Osteoblast (primary cell): ENCODE data around the gene UBFD1. TPM values are rescaled to one million over a fixed set of nuclear protein-coding genes. Genes with fewer than 3 reads are reported as not detected.

Source experiments
- DNase-seq: peaks from one replicate; pipeline ENCODE4 v3.0.0; 2011; ENCODE audit warnings: low spot score, mixed read lengths; ENCODE audit not compliant: insufficient read length; ENCODE audit errors: missing footprints
- H2AFZ ChIP-seq: 2 replicates; pipeline ENCODE4 v1.6.0; 2011; ENCODE audit warnings: mild to moderate bottlenecking, low read length
- H3K27ac ChIP-seq: 2 replicates; pipeline ENCODE4 v1.5.1; 2011; ENCODE audit warnings: mild to moderate bottlenecking, low read depth, low read length, moderate library complexity
- H3K27me3 ChIP-seq: 2 replicates; pipeline ENCODE4 v1.6.0; 2012; ENCODE audit warnings: mild to moderate bottlenecking, control low read depth, inconsistent platforms, low read length, moderate library complexity; ENCODE audit not compliant: insufficient read depth
- H3K36me3 ChIP-seq: 2 replicates; pipeline ENCODE4 v1.5.1; 2011; ENCODE audit warnings: mild to moderate bottlenecking, low read length, control low read depth, moderate library complexity; ENCODE audit not compliant: insufficient read depth
- H3K4me1 ChIP-seq: 2 replicates; pipeline ENCODE4 v1.5.1; 2011; ENCODE audit warnings: mild to moderate bottlenecking, low read length, control low read depth, moderate library complexity; ENCODE audit not compliant: insufficient read depth
- H3K4me2 ChIP-seq: 2 replicates; pipeline ENCODE4 v1.6.0; 2011; ENCODE audit warnings: mild to moderate bottlenecking, low read length; ENCODE audit not compliant: insufficient read depth
- H3K4me3 ChIP-seq: fragments of 200-600 bp; sonication (generic); 3 replicates; pipeline ENCODE4 v1.5.1; 2012; ENCODE audit warnings: mild to moderate bottlenecking, low read length, inconsistent platforms; ENCODE audit not compliant: insufficient read depth
- H3K79me2 ChIP-seq: 2 replicates; pipeline ENCODE4 v1.6.0; 2012; ENCODE audit warnings: mild to moderate bottlenecking, low read length, control low read depth, inconsistent platforms; ENCODE audit not compliant: insufficient read depth
- H3K9me3 ChIP-seq: 2 replicates; pipeline ENCODE4 v1.5.1; 2011; ENCODE audit warnings: low read depth, low read length, control low read depth
- H4K20me1 ChIP-seq: 2 replicates; pipeline ENCODE4 v1.6.0; 2012; ENCODE audit warnings: mild to moderate bottlenecking, low read length, control low read depth; ENCODE audit not compliant: insufficient read depth
- total RNA-seq: library from RNA; depleted of rRNA; stranded (reverse); fragments of >200 nt; gene quantifications from 2 replicates; pipeline ENCODE4 v1.2.3, GENCODE V29; 2012
- TF ChIP-seq, protein P1 (sequence below): IDR thresholded peaks from 2 replicates; pipeline ENCODE4 v1.5.1; 2011; ENCODE audit warnings: mild to moderate bottlenecking, low read depth, low read length, moderate library complexity; ENCODE audit errors: extremely low read depth

UBFD1 gene, protein sequence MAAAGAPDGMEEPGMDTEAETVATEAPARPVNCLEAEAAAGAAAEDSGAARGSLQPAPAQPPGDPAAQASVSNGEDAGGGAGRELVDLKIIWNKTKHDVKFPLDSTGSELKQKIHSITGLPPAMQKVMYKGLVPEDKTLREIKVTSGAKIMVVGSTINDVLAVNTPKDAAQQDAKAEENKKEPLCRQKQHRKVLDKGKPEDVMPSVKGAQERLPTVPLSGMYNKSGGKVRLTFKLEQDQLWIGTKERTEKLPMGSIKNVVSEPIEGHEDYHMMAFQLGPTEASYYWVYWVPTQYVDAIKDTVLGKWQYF
- total RNA-seq: 94.3 and 109 TPM in 2 replicates

DNA sequence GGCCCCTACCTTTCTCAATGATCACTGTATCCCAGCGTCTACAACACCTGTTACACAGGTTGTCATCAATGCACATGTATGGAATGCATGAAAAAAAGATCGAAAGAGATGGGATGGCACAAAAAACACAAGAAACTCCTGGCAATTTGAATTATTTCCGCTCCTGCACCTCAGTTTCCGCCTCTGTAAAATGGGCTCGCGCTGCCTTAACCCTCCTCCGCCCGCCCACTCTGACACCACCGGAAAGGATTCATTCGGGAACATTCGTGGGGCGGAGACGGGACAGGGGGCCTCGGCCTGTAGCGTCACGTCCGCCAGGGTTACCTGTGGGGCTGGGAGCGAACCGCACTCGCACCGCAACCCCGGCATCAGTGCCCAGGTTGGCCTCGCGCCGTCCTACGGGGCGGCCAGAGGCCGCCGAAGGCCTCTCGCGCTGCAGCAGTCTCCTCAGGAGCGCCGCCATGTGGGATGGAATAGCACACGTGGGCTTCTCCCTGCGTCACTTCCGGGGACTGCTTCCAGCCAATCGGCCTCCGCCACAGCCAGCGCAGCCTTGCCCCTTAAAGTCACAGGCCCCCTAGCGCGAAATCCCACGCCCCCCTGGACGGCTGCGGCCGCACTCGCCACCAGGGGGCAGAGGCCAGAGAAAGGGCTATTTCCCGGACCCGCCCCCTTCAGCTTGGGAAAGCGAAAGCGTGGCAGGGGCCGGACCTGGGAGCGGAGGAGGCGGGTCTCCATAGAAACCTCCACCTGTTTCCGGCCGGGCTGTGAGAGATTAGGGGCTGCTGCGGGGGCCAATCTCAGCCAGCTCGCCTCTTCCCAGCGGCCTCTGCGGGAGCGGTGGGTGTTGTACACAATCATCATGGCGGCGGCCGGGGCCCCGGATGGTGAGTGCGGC is at the start of gene UBFD1, which contains the start of gene EARS2:
Gene UBFD1 (plus strand): TSS at position 847 of the 898 bp plus-strand sequence. CDS start 16 bp downstream, at position 863.
Gene EARS2 (minus strand): TSS at position 470 of the 898 bp plus-strand sequence. CDS start 7 bp downstream, at position 463.
- peaks cover 16% of the 10 kb centered on the region for H4K20me1 ChIP-seq
- H2AFZ ChIP-seq: peak within 1 kb of the TSS; percentile 90
- H3K79me2 ChIP-seq: peaks cover 64% of the 10 kb centered on the region
- DNase-seq: peak; percentile 98
- H3K27me3 ChIP-seq: no peaks in the 10 kb centered on the region
- H3K36me3 ChIP-seq: peaks cover 39% of the 10 kb centered on the region
- H3K4me2 ChIP-seq: peak within 1 kb of the TSS; percentile 89
- H3K9me3 ChIP-seq: no peaks in the 10 kb centered on the region
- peak within 1 kb of the TSS; percentile 85 for H3K4me3 ChIP-seq
- TF ChIP-seq, protein P1, sequence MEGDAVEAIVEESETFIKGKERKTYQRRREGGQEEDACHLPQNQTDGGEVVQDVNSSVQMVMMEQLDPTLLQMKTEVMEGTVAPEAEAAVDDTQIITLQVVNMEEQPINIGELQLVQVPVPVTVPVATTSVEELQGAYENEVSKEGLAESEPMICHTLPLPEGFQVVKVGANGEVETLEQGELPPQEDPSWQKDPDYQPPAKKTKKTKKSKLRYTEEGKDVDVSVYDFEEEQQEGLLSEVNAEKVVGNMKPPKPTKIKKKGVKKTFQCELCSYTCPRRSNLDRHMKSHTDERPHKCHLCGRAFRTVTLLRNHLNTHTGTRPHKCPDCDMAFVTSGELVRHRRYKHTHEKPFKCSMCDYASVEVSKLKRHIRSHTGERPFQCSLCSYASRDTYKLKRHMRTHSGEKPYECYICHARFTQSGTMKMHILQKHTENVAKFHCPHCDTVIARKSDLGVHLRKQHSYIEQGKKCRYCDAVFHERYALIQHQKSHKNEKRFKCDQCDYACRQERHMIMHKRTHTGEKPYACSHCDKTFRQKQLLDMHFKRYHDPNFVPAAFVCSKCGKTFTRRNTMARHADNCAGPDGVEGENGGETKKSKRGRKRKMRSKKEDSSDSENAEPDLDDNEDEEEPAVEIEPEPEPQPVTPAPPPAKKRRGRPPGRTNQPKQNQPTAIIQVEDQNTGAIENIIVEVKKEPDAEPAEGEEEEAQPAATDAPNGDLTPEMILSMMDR: peak; percentile 93
- H3K4me1 ChIP-seq: peaks cover 18% of the 10 kb centered on the region
- H3K27ac ChIP-seq: peak within 1 kb of the TSS; percentile 92

DNA sequence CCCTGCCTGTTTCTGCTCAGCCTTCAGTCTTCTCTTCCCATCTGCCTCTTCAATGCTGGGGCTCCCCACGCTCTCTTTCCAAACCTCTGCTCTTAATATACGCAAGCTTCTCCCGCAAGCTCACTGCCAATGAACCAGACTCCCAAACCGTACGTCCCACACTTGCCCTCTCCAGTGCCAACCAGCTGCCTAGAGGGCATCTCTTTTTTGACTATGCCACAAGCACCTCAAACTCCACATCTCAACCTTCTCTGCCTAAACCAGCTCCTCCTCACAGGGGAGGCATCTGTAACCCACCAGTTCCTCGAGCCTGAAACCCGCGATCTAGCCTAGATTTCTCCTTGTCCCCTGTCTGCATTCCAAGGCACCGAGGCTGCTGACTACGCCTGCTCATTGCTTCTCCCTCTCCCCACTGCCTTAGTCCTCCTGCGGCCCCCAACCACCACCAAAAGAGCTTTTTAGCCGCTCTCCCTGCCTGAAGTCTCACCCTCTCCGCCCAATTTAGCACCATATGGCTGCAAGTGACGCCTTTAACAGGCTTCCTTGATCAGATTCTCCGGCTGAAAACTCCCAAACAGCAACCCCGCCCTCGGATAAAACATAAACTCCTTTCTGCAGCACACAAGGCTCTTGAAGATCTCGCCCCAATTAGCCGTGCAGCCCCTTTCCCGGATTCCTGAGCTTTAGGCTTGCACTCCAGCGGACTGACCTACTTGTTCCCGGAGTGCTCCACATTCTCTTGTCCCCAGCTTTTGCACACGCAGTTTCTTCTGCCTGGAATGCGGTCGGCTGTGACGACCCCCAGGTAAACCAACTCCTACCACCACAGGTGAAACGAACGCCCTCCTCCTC is 48.7 kb upstream of the UBFD1 start:
- Histone ChIP-seq H3K27ac (no peak overlapping the region), H3K36me3 (no peaks in the 10 kb centered on the region), H3K4me2 (peak overlapping the region; percentile 92), H4K20me1 (peaks cover 41% of the 10 kb centered on the region), H3K79me2 (peaks cover 27% of the 10 kb centered on the region), H3K9me3 (no peaks in the 10 kb centered on the region), H3K4me1 (peaks cover 30% of the 10 kb centered on the region), H3K27me3 (no peaks in the 10 kb centered on the region), H3K4me3 (peak overlapping the region; percentile 79), H2AFZ (no peak overlapping the region)
- TF ChIP-seq, protein P1: no peak
- peak; percentile 74 for DNase-seq

DNA sequence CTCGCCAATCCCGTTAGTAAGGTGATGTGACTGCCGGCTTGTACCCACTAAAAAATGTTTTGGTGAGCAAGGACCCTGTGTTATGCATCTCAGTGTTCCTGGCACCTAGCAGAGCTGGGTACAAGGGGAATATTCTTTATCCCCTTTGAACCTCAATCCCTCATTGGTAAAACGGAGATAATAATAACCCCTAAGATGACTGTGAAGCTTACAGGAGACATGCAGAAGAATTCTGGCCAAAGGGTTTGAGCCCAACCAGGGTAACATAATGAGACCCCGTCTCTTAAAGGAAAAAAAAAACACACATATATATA is 48.1 kb upstream of the UBFD1 start:
- TF ChIP-seq, protein P1: no peak
- H3K4me2 ChIP-seq: peak overlapping the region; percentile 92
- peaks cover 24% of the 10 kb centered on the region for H3K4me1 ChIP-seq
- peaks cover 27% of the 10 kb centered on the region for H3K79me2 ChIP-seq
- H3K4me3 ChIP-seq: peak overlapping the region; percentile 79
- H3K9me3 ChIP-seq: no peaks in the 10 kb centered on the region
- no peaks in the 10 kb centered on the region for H3K27me3 ChIP-seq
- peaks cover 35% of the 10 kb centered on the region for H4K20me1 ChIP-seq
- H2AFZ ChIP-seq: no peak overlapping the region
- peaks cover under 1% of the 10 kb centered on the region for H3K36me3 ChIP-seq
- no peak for DNase-seq
- no peak overlapping the region for H3K27ac ChIP-seq
